ES-I3 (cell line): ENCODE measurements around the gene MTTP.

Experiments used
- H3K36me3 ChIP-seq: 2 replicates; pipeline ENCODE4 v1.6.1; 2013; ENCODE audit warnings: mild to moderate bottlenecking, low read length, control low read depth, moderate library complexity; ENCODE audit not compliant: insufficient read depth
- H3K4me1 ChIP-seq: 2 replicates; pipeline ENCODE4 v1.6.1; 2013; ENCODE audit warnings: mild to moderate bottlenecking, control low read depth, low read length; ENCODE audit not compliant: insufficient read depth
- H3K9ac ChIP-seq: 2 replicates; pipeline ENCODE4 v1.6.1; 2013; ENCODE audit warnings: low read depth, mild to moderate bottlenecking, low read length, moderate library complexity
- H3K9me3 ChIP-seq: 2 replicates; pipeline ENCODE4 v1.6.1; 2013; ENCODE audit warnings: mild to moderate bottlenecking, low read length, moderate library complexity; ENCODE audit not compliant: control insufficient read depth, insufficient read depth

The MTTP gene

GRCh38 chr4:99655308-99656081 is 80.9 kb downstream of the MTTP start:
- no peaks in the 10 kb centered on the region for H3K9me3 ChIP-seq

GRCh38 chr4:99657798-99658197 is 83.2 kb downstream of the MTTP start, which contains the start of gene C4orf54:
C4orf54 (minus strand) TSS chr4:99657828; CDS start chr4:99654648, 3,180 bp downstream.
- Histone ChIP-seq H3K9me3 (no peaks in the 10 kb centered on the region), H3K4me1 (no peaks in the 10 kb centered on the region), H3K36me3 (no peaks in the 10 kb centered on the region), H3K9ac (no peak within 1 kb of the TSS)

More at GRCh38 chr4:99655308-99656081, 80.9 kb downstream of the MTTP start:
- no peaks in the 10 kb centered on the region for H3K4me1 ChIP-seq
- H3K9ac ChIP-seq, result no peak overlapping the region
- no peaks in the 10 kb centered on the region for H3K36me3 ChIP-seq

- H3K4me1 ChIP-seq, result no peaks in the 10 kb centered on the region
- no peak overlapping the region for H3K9ac ChIP-seq
- H3K9me3 ChIP-seq, result no peaks in the 10 kb centered on the region
- H3K36me3 ChIP-seq, result no peaks in the 10 kb centered on the region
These were observed 84.0 kb downstream of the MTTP start for GRCh38 chr4:99658666-99659065.

- H3K4me1 ChIP-seq, result no peaks in the 10 kb centered on the region
- no peak overlapping the region for H3K9ac ChIP-seq
- H3K36me3 ChIP-seq, result no peaks in the 10 kb centered on the region
These were observed 87.3 kb downstream of the MTTP start for GRCh38 chr4:99661907-99662306.

GRCh38 chr4:99664716-99665115 is 90.1 kb downstream of the MTTP start:
- Histone ChIP-seq H3K36me3 (no peaks in the 10 kb centered on the region), H3K9me3 (no peaks in the 10 kb centered on the region), H3K4me1 (no peaks in the 10 kb centered on the region), H3K9ac (no peak overlapping the region)

More at GRCh38 chr4:99661907-99662306, 87.3 kb downstream of the MTTP start:
- no peaks in the 10 kb centered on the region for H3K9me3 ChIP-seq

- no peaks in the 10 kb centered on the region for H3K4me1 ChIP-seq
- H3K9me3 ChIP-seq, result 0 out of 2 replicates have a peak, but pooled peaks cover 3% of the 10 kb centered on the region
- H3K9ac ChIP-seq, result no peak overlapping the region
- H3K36me3 ChIP-seq, result no peaks in the 10 kb centered on the region
These were observed 91.4 kb downstream of the MTTP start for GRCh38 chr4:99665983-99666382.

- H3K4me1 ChIP-seq, result no peaks in the 10 kb centered on the region
- H3K9me3 ChIP-seq, result peaks cover 3% of the 10 kb centered on the region; the same call in 1 of the 2 replicates
- H3K9ac ChIP-seq, result no peak overlapping the region
- no peaks in the 10 kb centered on the region for H3K36me3 ChIP-seq
These were observed 93.8 kb downstream of the MTTP start for GRCh38 chr4:99668472-99668871.

- Histone ChIP-seq H3K4me1 (no peaks in the 10 kb centered on the region), H3K9me3 (peaks cover 3% of the 10 kb centered on the region; the same call in 1 of the 2 replicates), H3K36me3 (no peaks in the 10 kb centered on the region), H3K9ac (no peak overlapping the region)
These were observed 94.5 kb downstream of the MTTP start for GRCh38 chr4:99669084-99669483.

GRCh38 chr4:99670409-99671073 is 95.9 kb downstream of the MTTP start:
- H3K9me3 ChIP-seq, result peaks cover 3% of the 10 kb centered on the region; the same call in 1 of the 2 replicates

More at GRCh38 chr4:99670409-99671073, 95.9 kb downstream of the MTTP start:
- H3K9ac ChIP-seq, result no peak overlapping the region
- no peaks in the 10 kb centered on the region for H3K36me3 ChIP-seq
- no peaks in the 10 kb centered on the region for H3K4me1 ChIP-seq
